GM12878 (cell line): ENCODE data around the gene BRINP2. TPM values are rescaled to one million over a fixed set of nuclear protein-coding genes. Genes with fewer than 3 reads are reported as not detected.

ENCODE experiments used
- ATAC-seq: fragments of 200-7000 bp; cut with Tn5 transposase; 3 replicates; pipeline ENCODE4 v1.9.1; 2020; ENCODE audit warnings: mild to moderate bottlenecking, moderate library complexity
- BruUV-seq: library from RNA; stranded (reverse); fragments of 400-500 nt; replicated peaks from 2 replicates; lab custom pipeline; 2021; lab: Mats Ljungman, UMichigan
- CTCF ChIA-PET: fragments of 300-600 bp; sonication (Branson Sonifier 250); formaldehyde crosslinking; extraction: SDS; loops from one replicate; lab custom pipeline; 2021; ENCODE audit warnings: inconsistent platforms; lab: Yijun Ruan, JAX
- POLR2A ChIA-PET: fragments of 350-600 bp; formaldehyde crosslinking; extraction: SDS; loops from one replicate; lab custom pipeline; 2021; ENCODE audit warnings: inconsistent platforms; lab: Charles Lee
- RAD21 ChIA-PET: fragments of 300-600 bp; sonication (Branson Sonifier 250); formaldehyde crosslinking; loops from one replicate; lab custom pipeline; 2023; ENCODE audit warnings: antibody characterized with exemption; ENCODE audit not compliant: unreplicated experiment; lab: Charles Lee
- SMC1A ChIA-PET: fragments of 300-600 bp; sonication (Branson Sonifier 250); formaldehyde crosslinking; loops from one replicate; lab custom pipeline; 2023; ENCODE audit not compliant: unreplicated experiment, uncharacterized antibody; lab: Charles Lee
- DNase-seq: peaks from one replicate; pipeline ENCODE4 v3.0.0-alpha.2; 2011; ENCODE audit warnings: low read depth, low spot score
- FAIRE-seq: peaks from 3 replicates; lab custom pipeline; 2011; peaks lifted over from hg19 to GRCh38; lab: Jason Lieb, UNC
- H2AFZ ChIP-seq: 2 replicates; pipeline ENCODE4 v1.6.0; 2011; ENCODE audit warnings: low read depth, low read length, control low read depth; ENCODE audit not compliant: control insufficient read depth
- H3K27ac ChIP-seq: 2 replicates; pipeline ENCODE4 v1.5.1; 2011; ENCODE audit warnings: control low read depth; ENCODE audit not compliant: control insufficient read depth, insufficient read depth
- H3K27me3 ChIP-seq, 2 experiments: replicated peaks in 1 of 2; 2 replicates each; pipeline versions ENCODE4 v1.6.0 to v1.6.1; 2011; ENCODE audit warnings: low read length in 1 of 2; ENCODE audit not compliant: control insufficient read depth in 2 of 2, insufficient read depth in 2 of 2
- H3K36me3 ChIP-seq, 2 experiments: 2 replicates each; pipeline ENCODE4 v1.5.1; 2011; ENCODE audit warnings: low read length in 1 of 2; ENCODE audit not compliant: control insufficient read depth in 2 of 2, insufficient read depth in 2 of 2
- H3K4me1 ChIP-seq: 2 replicates; pipeline ENCODE4 v1.6.1; 2011; ENCODE audit warnings: mild to moderate bottlenecking, low read length, moderate library complexity, mixed read lengths; ENCODE audit not compliant: control insufficient read depth, insufficient read depth
- H3K4me2 ChIP-seq: 2 replicates; pipeline ENCODE4 v1.6.0; 2011; ENCODE audit warnings: control low read depth; ENCODE audit not compliant: control insufficient read depth, insufficient read depth
- H3K4me3 ChIP-seq: fragments of 200-600 bp; sonication (generic); 2 replicates; pipeline ENCODE4 v1.5.1; 2016
- H3K79me2 ChIP-seq: 2 replicates; pipeline ENCODE4 v1.6.0; 2011; ENCODE audit warnings: low read length; ENCODE audit not compliant: control insufficient read depth, insufficient read depth
- H3K9ac ChIP-seq: 2 replicates; pipeline ENCODE4 v1.8.0; 2011; ENCODE audit warnings: low read length, control low read depth, mixed read lengths; ENCODE audit not compliant: control insufficient read depth, insufficient read depth
- H3K9me3 ChIP-seq: replicated peaks from 3 replicates; pipeline ENCODE4 v1.5.1; 2011; ENCODE audit warnings: mild to moderate bottlenecking, low read length; ENCODE audit not compliant: control insufficient read depth, insufficient read depth
- H4K20me1 ChIP-seq: 2 replicates; pipeline ENCODE4 v1.6.0; 2011; ENCODE audit not compliant: control insufficient read depth, insufficient read depth
- ASH2L ChIP-seq: fragments of 300-600, 200-600 bp; sonication (generic); IDR thresholded peaks from 2 replicates; pipeline ENCODE4 v1.6.1; 2017; ENCODE audit warnings: low read depth, mild to moderate bottlenecking, borderline replicate concordance
- BMI1 ChIP-seq: fragments of 450-650 bp; IDR thresholded peaks from 2 replicates; pipeline ENCODE4 v1.6.1; 2016; ENCODE audit warnings: mild to moderate bottlenecking, moderate library complexity, borderline replicate concordance
- BRCA1 ChIP-seq: IDR thresholded peaks from 2 replicates; pipeline ENCODE4 v1.6.1; 2011; ENCODE audit warnings: low read depth, low read length, improper control_type of control experiment
- CBX5 ChIP-seq: sonication (generic); IDR thresholded peaks from 2 replicates; pipeline ENCODE4 v1.6.1; 2016; ENCODE audit warnings: low read depth, moderate library complexity, mild to moderate bottlenecking, inconsistent platforms
- CREM ChIP-seq: IDR thresholded peaks from 2 replicates; pipeline ENCODE4 v1.6.1; 2014; ENCODE audit warnings: antibody characterized with exemption, low read depth
- FOXM1 ChIP-seq: IDR thresholded peaks from 2 replicates; pipeline ENCODE4 v1.6.1; 2012; ENCODE audit warnings: low read depth, mild to moderate bottlenecking, inconsistent platforms, low read length, moderate library complexity
- JUNB ChIP-seq: IDR thresholded peaks from 2 replicates; pipeline ENCODE4 v1.6.1; 2016; ENCODE audit warnings: antibody characterized with exemption, mild to moderate bottlenecking
- KDM1A ChIP-seq: fragments of 200-600 bp; sonication (generic); IDR thresholded peaks from 2 replicates; pipeline ENCODE4 v1.6.1; 2016; ENCODE audit warnings: borderline replicate concordance
- SREBF2 ChIP-seq: IDR thresholded peaks from 2 replicates; pipeline ENCODE4 v1.6.1; 2012; ENCODE audit warnings: mild to moderate bottlenecking, low read length
- SUZ12 ChIP-seq: fragments of 200-600 bp; sonication (generic); IDR thresholded peaks from one replicate; pipeline ENCODE4 v1.6.1; 2018; ENCODE audit warnings: antibody characterized with exemption, mild to moderate bottlenecking; ENCODE audit not compliant: unreplicated experiment
- TARDBP ChIP-seq: IDR thresholded peaks from 2 replicates; pipeline ENCODE4 v1.6.1; 2016; ENCODE audit warnings: borderline replicate concordance
- ZNF384 ChIP-seq: IDR thresholded peaks from 2 replicates; pipeline ENCODE4 v1.6.1; 2012; ENCODE audit warnings: low read depth, mild to moderate bottlenecking, low read length, improper control_type of control experiment, borderline replicate concordance
- WGBS: methylation state at CpG from one replicate; pipeline ENCODE4 v1.1.6; 2016; ENCODE audit warnings: low lambda C conversion rate; ENCODE audit not compliant: insufficient replicate concordance, insufficient coverage; ENCODE audit errors: missing lambda C conversion rate; 5-methylcytosine and 5-hydroxymethylcytosine counted together
- in situ Hi-C: fragments of 300-500 bp; cut with MboI; formaldehyde crosslinking; loops from 9 replicates; pipeline ENCODE4 v1.14.3; 2018; ENCODE audit warnings: mixed read lengths
- intact Hi-C: fragments of 100-400 bp; cut with micrococcal nuclease; formaldehyde crosslinking; loops from one replicate; pipeline ENCODE4 v1.14.2; 2022; ENCODE audit not compliant: unreplicated experiment
- polyA plus RNA-seq, 11 experiments: library from polyadenylated mRNA; depleted of rRNA in 4 of 11; unstranded in 6 of 11; stranded (reverse) in 5 of 11; fragments of >200 nt; fragmentation: Nextera tagmentation in 4 of 11; fragmentation: Illumina TruSeq in 1 of 11; extraction: Ambion mirVana in 4 of 11; extraction: Trizol in 1 of 11; gene quantifications; 1 replicate in 1 of 11; 2 replicates in 10 of 11; pipeline versions ENCODE4 v1.2.1 to v1.2.3, GENCODE V29; 2011 to 2016; ENCODE audit warnings: inconsistent platforms in 2 of 11, missing spikeins in 2 of 11, low read depth in 1 of 11
- total RNA-seq, 4 experiments: library from RNA; depleted of rRNA in 3 of 4; stranded (reverse); fragments of >200 nt in 3 of 4; fragmentation: Illumina TruSeq in 1 of 4; extraction: Trizol in 1 of 4; gene quantifications; 2 replicates each; pipeline versions ENCODE4 v1.2.1 to v1.2.3, GENCODE V29; 2013 to 2021
- TF ChIP-seq, protein P1 (sequence below): IDR thresholded peaks from 2 replicates; pipeline ENCODE4 v1.6.1; 2011; ENCODE audit warnings: borderline replicate concordance, low read depth, mild to moderate bottlenecking, moderate library complexity, mixed read lengths, low read length; ENCODE audit not compliant: insufficient read depth; ENCODE audit errors: extremely low read length
- TF ChIP-seq, protein P2 (sequence below): fragments of 450-650 bp; IDR thresholded peaks from 2 replicates; pipeline ENCODE4 v1.6.1; 2017; ENCODE audit warnings: borderline replicate concordance
- TF ChIP-seq, protein P3 (sequence below): IDR thresholded peaks from 2 replicates; pipeline ENCODE4 v1.6.1; 2012; ENCODE audit warnings: low read depth, low read length, improper control_type of control experiment
- TF ChIP-seq, protein P4 (sequence below): IDR thresholded peaks from 2 replicates; pipeline ENCODE4 v1.6.1; 2011; ENCODE audit warnings: low read depth, low read length, improper control_type of control experiment, borderline replicate concordance
- TF ChIP-seq, protein P5 (sequence below): fragments of 450-650 bp; IDR thresholded peaks from 2 replicates; pipeline ENCODE4 v1.6.1; 2017; ENCODE audit warnings: low read depth, mild to moderate bottlenecking, moderate library complexity

The BRINP2 gene
- total and polyA plus RNA-seq, 10 of the 15 experiments (the other 5 are each of a cell fraction or from before 2014, with no cell fraction given): 0.03 TPM; not detected in 9

DNA sequence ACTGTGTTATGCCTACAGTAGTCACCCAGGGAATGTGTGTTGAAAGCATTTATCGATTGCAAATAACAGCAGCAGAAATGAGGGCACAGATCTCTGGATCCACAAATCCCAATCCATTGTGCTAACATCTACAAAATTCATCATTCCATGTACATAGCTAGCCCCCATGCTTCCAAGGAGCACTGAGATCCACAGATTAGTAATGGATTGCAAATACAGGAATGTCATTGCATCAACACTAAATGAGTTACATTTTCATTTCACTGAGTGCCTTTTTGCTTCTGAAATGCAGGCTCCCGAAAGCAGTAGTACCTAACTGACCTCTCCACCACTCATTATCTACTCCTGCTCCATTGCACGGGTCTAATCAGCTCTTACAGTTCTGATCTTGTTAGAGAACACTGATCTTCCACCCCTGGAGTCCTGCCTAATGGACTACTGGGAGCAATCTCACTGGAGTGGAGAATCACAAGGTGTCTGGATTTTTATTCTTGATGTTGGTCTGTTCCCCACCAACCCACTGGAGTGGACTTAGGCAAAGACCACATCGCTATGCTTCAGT is 36.7 kb upstream of the BRINP2 start (continued):
- TF ChIP-seq ZNF384: no peak
- TF ChIP-seq CREM: no peak
- TF ChIP-seq CBX5: no peak
- no peak for TF ChIP-seq BMI1
- TF ChIP-seq KDM1A: no peak
- TF ChIP-seq JUNB: no peak
- TF ChIP-seq SREBF2: no peak
- no peak for TF ChIP-seq SUZ12

DNA sequence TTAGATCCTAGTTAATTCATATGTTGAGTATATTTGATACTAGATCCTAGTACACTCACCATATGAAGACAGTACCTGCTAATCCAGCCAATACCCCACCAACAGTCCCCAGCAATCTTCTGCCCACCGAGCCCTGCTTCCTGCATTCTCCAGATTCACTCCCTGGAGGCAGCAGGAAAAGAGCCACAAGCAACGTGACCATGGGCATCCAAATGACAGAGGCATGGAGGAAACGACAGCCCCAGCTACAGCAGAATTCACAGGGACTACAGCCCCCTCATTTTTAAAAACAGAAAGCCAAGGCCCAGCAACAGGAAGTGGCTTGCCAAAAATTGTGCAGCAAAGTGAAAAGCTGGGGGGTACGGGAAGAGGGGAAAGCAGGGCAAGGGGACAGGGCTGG is 35.5 kb upstream of the BRINP2 start:
- Histone ChIP-seq H2AFZ (no peak overlapping the region), H3K4me3 (no peak overlapping the region), H3K4me1 (no peaks in the 10 kb centered on the region), H3K27me3 (no peaks in the 10 kb centered on the region), H3K9ac (no peak overlapping the region), H3K27ac (no peak overlapping the region), H3K9me3 (no peaks in the 10 kb centered on the region), H4K20me1 (no peaks in the 10 kb centered on the region), H3K36me3 (no peaks in the 10 kb centered on the region), H3K4me2 (no peak overlapping the region), H3K79me2 (no peaks in the 10 kb centered on the region)
- ChIA-PET CTCF (no interaction called here), POLR2A (no interaction called here), SMC1A (no interaction called here), RAD21 (no interaction called here)
- whole genome bisulfite sequencing: 0% methylated on average over 4 of the region's 4 CpGs
- no TSS peak for BruUV-seq
- ATAC-seq (no peak), FAIRE-seq (no peak), DNase-seq (no peak)
- intact Hi-C loops: no loop called here
- in situ Hi-C loops: no loop called here
- TF ChIP-seq, protein P1, sequence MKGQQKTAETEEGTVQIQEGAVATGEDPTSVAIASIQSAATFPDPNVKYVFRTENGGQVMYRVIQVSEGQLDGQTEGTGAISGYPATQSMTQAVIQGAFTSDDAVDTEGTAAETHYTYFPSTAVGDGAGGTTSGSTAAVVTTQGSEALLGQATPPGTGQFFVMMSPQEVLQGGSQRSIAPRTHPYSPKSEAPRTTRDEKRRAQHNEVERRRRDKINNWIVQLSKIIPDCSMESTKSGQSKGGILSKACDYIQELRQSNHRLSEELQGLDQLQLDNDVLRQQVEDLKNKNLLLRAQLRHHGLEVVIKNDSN: no peak
- no peak for TF ChIP-seq FOXM1
- TF ChIP-seq, protein P2, sequence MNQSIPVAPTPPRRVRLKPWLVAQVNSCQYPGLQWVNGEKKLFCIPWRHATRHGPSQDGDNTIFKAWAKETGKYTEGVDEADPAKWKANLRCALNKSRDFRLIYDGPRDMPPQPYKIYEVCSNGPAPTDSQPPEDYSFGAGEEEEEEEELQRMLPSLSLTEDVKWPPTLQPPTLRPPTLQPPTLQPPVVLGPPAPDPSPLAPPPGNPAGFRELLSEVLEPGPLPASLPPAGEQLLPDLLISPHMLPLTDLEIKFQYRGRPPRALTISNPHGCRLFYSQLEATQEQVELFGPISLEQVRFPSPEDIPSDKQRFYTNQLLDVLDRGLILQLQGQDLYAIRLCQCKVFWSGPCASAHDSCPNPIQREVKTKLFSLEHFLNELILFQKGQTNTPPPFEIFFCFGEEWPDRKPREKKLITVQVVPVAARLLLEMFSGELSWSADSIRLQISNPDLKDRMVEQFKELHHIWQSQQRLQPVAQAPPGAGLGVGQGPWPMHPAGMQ: no peak
- TF ChIP-seq, protein P3, sequence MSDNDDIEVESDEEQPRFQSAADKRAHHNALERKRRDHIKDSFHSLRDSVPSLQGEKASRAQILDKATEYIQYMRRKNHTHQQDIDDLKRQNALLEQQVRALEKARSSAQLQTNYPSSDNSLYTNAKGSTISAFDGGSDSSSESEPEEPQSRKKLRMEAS: no peak
- TF ChIP-seq BRCA1: no peak
- TF ChIP-seq, protein P4, sequence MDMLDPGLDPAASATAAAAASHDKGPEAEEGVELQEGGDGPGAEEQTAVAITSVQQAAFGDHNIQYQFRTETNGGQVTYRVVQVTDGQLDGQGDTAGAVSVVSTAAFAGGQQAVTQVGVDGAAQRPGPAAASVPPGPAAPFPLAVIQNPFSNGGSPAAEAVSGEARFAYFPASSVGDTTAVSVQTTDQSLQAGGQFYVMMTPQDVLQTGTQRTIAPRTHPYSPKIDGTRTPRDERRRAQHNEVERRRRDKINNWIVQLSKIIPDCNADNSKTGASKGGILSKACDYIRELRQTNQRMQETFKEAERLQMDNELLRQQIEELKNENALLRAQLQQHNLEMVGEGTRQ: no peak
- no peak for TF ChIP-seq TARDBP
- no peak for TF ChIP-seq JUNB
- no peak for TF ChIP-seq ASH2L
- TF ChIP-seq, protein P5, sequence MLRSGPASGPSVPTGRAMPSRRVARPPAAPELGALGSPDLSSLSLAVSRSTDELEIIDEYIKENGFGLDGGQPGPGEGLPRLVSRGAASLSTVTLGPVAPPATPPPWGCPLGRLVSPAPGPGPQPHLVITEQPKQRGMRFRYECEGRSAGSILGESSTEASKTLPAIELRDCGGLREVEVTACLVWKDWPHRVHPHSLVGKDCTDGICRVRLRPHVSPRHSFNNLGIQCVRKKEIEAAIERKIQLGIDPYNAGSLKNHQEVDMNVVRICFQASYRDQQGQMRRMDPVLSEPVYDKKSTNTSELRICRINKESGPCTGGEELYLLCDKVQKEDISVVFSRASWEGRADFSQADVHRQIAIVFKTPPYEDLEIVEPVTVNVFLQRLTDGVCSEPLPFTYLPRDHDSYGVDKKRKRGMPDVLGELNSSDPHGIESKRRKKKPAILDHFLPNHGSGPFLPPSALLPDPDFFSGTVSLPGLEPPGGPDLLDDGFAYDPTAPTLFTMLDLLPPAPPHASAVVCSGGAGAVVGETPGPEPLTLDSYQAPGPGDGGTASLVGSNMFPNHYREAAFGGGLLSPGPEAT: no peak
